GM12873 (cell line): Measurements from ENCODE around the gene SYPL2.

Source experiments
- TF ChIP-seq, protein P1 (sequence below): IDR thresholded peaks from 2 replicates; pipeline ENCODE4 v1.5.1; 2012; ENCODE audit warnings: low read depth, mild to moderate bottlenecking, moderate library complexity, low read length, control low read depth; ENCODE audit not compliant: insufficient read depth; ENCODE audit errors: missing control alignments

SYPL2 gene

DNA sequence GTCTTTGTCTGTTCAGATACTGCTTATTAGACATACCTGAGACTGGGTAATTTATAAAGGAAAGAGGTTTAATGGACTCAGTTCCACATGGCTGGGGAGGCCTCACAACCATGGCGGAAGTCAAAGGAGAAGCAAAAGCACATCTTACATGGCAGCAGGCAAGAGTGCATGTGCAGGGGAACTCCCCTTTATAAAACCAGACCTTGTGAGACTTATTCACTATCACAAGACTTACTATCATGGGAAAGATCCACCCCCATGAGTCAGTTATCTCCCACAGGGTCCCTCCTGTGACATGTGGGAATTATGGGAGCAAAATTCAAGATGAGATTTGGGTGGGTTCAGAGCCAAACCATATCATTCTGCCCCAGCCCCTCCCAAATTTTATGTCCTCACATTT, 33.0 kb upstream of the SYPL2 start:
- TF ChIP-seq, protein P1, sequence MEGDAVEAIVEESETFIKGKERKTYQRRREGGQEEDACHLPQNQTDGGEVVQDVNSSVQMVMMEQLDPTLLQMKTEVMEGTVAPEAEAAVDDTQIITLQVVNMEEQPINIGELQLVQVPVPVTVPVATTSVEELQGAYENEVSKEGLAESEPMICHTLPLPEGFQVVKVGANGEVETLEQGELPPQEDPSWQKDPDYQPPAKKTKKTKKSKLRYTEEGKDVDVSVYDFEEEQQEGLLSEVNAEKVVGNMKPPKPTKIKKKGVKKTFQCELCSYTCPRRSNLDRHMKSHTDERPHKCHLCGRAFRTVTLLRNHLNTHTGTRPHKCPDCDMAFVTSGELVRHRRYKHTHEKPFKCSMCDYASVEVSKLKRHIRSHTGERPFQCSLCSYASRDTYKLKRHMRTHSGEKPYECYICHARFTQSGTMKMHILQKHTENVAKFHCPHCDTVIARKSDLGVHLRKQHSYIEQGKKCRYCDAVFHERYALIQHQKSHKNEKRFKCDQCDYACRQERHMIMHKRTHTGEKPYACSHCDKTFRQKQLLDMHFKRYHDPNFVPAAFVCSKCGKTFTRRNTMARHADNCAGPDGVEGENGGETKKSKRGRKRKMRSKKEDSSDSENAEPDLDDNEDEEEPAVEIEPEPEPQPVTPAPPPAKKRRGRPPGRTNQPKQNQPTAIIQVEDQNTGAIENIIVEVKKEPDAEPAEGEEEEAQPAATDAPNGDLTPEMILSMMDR: no peak

DNA sequence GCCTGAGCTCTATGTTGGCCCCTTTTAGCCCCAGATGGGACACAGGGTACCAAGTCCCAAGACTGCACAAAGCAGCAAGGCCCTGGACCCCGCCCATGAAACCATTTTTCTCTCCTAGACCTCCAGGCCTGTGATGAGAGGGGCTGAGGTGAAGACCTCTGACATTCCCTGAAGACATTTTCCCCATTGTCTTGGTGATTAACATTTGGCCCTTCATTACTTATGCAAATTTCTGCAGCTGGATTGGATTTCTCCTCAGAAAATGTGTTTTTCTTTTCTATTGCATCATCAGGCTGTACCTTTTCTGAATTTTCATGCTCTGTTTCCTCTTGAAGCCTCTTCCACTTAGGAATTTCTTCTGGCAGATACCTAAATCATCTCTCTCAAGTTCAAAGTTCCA, 31.9 kb upstream of the SYPL2 start:
- TF ChIP-seq, protein P1: no peak

DNA sequence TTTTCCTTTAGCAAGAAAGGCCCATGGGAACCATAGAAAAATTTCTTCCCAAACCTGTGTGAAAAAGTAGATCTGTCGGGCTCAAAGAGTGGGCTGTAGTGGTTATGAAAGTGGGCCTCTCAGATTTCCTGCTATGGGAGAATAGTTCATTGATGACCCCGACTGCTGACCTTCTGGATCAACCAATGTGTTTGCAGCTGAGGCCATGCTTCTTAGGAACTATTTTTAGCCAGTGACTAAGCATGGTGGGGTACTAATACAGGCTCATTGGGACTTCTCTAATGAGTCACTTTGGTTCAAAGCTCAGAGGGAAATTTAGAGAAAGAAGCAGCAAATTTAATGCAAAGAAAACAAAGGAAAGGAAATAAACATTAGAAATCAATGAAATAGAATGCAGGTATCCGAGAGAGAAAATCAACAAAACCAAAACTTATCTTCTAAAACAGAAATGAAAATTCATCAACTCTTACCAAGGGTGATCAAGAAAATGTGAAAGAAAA, 27.5 kb upstream of the SYPL2 start:
- TF ChIP-seq, protein P1: no peak

DNA sequence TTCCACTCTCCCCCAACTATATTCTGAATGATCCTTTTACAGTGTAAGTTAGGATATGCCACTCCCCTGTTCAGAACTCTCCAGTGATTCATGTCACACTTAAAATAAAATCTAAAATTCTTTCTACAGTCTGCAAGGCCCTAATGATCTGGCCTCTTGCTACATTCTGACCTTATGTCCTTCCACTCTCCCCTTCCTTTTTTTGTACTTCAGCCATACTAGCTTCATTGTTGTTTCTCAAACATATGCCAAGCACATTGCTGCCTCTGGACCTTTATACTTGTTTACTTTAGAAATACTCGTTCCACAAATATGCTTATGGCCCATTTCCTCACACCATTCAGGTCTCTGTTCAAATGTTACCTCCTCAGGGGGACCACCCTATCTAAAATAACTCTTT, 25.3 kb upstream of the SYPL2 start:
- TF ChIP-seq, protein P1: no peak

DNA sequence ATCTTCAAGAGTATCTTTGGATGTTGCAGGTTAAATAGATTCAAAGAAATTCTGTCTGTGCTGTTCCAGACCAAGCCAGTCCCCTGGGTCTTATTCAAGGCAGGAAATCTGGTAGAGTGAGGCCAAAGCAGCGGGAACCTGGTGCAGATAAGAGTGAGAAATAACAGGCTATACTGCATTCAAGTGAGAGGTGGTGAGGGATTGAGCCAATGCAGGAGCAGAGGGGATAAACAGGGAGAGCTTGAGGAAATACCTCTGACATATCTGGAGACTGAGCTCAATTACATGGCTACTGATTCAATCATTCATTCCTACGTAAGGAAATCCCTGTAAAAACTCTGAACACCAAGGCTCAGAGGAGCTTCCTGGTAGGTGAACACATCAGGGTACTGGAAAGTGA, 22.9 kb upstream of the SYPL2 start:
- TF ChIP-seq, protein P1: no peak

DNA sequence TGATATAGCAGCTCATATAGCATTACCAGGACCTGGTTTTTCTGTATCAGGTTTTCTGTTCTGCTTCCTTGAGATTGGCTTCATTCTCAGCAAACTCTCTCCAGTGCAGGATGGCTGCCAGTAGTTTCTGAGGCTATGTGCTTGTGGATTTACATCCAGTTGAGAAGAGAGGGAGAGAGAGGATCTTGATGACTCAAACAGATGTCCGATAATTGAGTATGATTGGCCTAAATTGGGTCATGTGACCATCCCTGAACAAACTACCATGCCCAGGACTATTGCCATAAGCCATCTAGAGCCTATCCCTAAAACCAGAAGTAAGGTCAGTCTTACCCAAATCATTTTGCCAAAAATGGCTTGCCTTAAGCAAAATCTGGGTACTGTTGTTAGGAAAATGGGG, 22.0 kb upstream of the SYPL2 start:
- TF ChIP-seq, protein P1: no peak

DNA sequence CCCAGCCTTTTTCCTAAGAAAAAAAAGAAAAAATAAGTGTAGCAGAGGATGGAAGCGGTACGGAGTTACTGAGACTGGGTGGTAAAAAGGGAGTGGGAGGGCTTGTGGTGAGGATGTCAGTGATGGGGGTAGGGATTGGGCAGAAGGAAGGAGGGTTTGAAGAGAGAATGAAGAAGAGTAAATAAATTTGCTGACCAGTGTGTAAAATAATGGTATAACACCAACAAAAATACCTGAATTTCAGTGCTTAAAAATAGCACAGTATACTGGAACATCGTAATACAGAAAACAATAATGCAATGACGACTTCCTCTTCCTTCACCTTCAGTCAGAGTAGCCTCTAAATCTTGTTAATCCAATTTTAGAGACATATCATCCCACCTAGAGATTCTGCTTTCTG, 18.8 kb upstream of the SYPL2 start:
- TF ChIP-seq, protein P1: no peak
